ENCODE data around the gene SPIN2B.

DNA sequence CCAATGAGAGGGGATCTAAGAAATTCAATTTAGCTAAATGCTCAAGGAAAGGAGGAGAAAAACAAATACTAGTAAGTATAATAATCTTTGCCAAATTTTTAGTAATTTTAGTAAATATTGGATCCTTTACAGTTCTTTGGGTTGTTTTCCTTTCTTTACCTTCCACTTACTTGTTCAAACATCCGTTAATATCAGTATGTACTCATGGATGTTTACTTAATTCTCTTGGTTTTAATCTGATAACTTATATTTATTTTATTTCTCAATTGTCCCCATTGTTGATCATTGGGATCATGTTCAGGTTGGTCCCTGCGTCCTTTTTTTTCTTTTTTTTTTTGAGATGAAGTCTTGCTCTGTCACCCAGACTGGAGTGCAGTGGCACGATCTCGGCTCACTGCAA, 46.9 kb downstream of the SPIN2B start:
- TF ChIP-seq, protein P1, sequence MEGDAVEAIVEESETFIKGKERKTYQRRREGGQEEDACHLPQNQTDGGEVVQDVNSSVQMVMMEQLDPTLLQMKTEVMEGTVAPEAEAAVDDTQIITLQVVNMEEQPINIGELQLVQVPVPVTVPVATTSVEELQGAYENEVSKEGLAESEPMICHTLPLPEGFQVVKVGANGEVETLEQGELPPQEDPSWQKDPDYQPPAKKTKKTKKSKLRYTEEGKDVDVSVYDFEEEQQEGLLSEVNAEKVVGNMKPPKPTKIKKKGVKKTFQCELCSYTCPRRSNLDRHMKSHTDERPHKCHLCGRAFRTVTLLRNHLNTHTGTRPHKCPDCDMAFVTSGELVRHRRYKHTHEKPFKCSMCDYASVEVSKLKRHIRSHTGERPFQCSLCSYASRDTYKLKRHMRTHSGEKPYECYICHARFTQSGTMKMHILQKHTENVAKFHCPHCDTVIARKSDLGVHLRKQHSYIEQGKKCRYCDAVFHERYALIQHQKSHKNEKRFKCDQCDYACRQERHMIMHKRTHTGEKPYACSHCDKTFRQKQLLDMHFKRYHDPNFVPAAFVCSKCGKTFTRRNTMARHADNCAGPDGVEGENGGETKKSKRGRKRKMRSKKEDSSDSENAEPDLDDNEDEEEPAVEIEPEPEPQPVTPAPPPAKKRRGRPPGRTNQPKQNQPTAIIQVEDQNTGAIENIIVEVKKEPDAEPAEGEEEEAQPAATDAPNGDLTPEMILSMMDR (IDR thresholded peaks at IDR 0.05; ENCODE audit: borderline replicate concordance, extremely low read depth, low read length, poor library complexity, severe bottlenecking) = no peak
- TF ChIP-seq EZH2 (IDR thresholded peaks at IDR 0.05; ENCODE audit: borderline replicate concordance, low read depth, low read length, severe bottlenecking) = no peak
